Stimulated activated CD8-positive, alpha-beta memory T cell treated with anti-CD3 and anti-CD28 coated beads, Interleukin-7, amount 100 ng/mL, for 48 hours (primary cell): ENCODE results near the gene CYP2B6.
"Not testable (repeated sequence)": the region's sequence is repeated elsewhere in the genome, so short reads cannot be mapped to it uniquely, and the experiment has no call there.

ENCODE experiments used
- DNase-seq, 2 donors: peaks; one replicate each; pipeline ENCODE4 v3.0.0-alpha.2; 2020; ENCODE audit warnings: low read depth in 1 of 2; ENCODE audit errors: extremely low read depth in 1 of 2

The CYP2B6 gene

GRCh38 chr19:41030651-41031050 is 39.6 kb downstream of the CYP2B6 start:
- DNase-seq = no peak

GRCh38 chr19:41031916-41032315 is 40.8 kb downstream of the CYP2B6 start:
- DNase-seq = no peak

GRCh38 chr19:41033324-41033723 is 42.2 kb downstream of the CYP2B6 start:
- DNase-seq = not testable (repeated sequence)

- no peak for DNase-seq
Observed at GRCh38 chr19:41039806-41040205, 48.7 kb downstream of the CYP2B6 start.

- DNase-seq = not testable (repeated sequence)
Observed at GRCh38 chr19:41045095-41045494, 54.0 kb downstream of the CYP2B6 start.

GRCh38 chr19:41050426-41050825 is 59.3 kb downstream of the CYP2B6 start:
- DNase-seq = no peak

- DNase-seq = not testable (repeated sequence)
Observed at GRCh38 chr19:41052162-41052561, 61.1 kb downstream of the CYP2B6 start.

GRCh38 chr19:41053331-41053730 is 62.2 kb downstream of the CYP2B6 start:
- DNase-seq = not testable (repeated sequence)

- DNase-seq = no peak
Observed at GRCh38 chr19:41064974-41065569, 74.0 kb downstream of the CYP2B6 start.
